HG03520 (cell line): ENCODE measurements around the gene MADCAM1.

Experiments used
- ATAC-seq: cut with Tn5 transposase; IDR thresholded peaks from one replicate; pipeline ENCODE4 v1.9.1; 2021; ENCODE audit warnings: mild to moderate bottlenecking, moderate library complexity; ENCODE audit not compliant: unreplicated experiment

The MADCAM1 gene

GRCh38 chr19:531009-531752, 34.9 kb downstream of the MADCAM1 start:
- ATAC-seq, result peak; percentile 68

DNA sequence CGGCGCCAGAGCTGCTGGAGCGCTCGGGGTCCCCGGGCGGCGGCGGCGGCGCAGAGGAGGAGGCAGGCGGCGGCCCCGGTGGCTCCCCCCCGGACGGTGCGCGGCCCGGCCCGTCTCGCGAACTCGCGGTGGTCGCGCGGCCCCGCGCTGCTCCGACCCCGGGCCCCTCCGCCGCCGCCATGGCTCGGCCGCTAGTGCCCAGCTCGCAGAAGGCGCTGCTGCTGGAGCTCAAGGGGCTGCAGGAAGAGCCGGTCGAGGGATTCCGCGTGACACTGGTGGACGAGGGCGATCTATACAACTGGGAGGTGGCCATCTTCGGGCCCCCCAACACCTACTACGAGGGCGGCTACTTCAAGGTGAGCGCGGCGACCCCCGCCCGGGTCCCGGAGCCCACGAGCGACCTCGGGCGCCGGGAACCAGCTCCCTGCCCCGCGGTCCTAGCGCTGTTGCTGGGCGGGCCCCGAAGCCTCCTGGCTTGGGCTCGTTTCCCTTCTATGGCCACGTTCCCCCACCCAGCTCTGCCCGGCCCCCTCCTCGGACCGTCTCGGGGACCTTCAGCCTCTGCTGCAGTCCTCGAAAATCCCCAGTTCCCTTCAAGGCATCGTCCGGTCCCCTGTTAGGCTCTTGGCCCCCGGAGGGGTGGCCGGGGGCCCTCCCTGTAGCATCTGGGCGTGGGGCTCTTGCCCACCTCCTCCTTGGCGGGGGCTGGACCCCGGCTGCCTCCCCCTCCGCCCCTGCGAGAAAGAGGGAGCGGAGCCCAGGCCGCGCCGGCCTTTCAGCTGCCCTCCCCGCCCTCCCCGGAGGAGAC, 35.7 kb downstream of the MADCAM1 start, which contains the start of gene CDC34:
TSS of gene CDC34 (plus strand) at position 8 of the 808 bp plus-strand sequence. CDS start at position 180, 172 bp downstream.
- peak; percentile 4 for ATAC-seq

GRCh38 chr19:532561-533363, 36.5 kb downstream of the MADCAM1 start:
- no peak for ATAC-seq

DNA sequence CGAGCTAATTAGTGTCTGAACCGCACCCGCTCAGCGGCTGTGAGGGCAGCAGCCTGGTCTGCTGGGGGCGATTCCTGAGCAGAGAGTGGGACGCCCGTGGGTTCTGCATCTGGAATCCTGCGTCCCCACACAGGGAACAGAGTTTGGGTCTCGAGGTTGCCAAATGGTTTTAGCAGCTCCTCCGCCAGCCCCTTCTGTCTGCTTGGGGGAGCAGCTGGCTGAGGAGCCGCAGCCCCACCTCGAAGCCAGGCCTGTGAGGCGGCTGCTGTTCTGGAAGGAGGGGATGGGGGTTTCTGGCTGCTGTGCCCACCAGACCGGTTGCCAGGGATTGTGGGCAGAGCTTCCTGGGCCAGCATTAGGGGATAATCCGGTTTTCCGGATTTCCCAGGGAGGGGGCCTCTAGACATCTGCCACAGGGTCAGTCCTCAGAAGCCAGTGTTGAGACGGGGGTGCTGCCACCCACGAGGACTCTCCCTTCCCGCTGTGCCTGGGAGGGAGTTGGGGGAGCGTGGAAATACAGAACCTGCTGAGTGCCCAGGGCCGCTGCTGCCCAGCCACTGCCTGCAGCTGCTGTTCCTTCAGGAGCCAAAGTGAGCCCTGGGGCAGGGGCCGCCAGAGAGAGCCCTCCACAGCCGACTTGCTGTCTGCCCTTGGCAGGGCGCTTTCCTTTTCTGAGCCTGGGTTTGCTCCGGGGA, 37.2 kb downstream of the MADCAM1 start:
- no peak for ATAC-seq

DNA sequence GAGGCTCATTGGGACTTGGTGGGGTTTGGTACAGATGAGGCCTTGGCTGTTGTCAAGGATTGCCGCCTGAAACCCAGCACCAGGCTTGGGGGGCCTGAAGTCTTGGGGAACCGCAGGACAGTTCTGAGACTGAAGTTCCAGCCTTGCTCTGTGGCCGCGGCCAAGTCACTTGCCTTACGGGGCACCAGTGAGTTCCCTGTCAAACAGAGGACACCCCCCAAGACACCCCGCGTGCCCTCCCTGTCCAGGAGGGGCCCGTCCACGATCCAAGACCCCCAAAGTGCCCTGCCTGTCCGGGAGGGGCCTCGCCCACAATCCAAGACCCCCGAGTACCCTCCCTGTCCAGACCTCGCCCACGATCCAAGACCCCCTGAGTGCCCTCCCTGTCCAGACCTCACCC, 37.8 kb downstream of the MADCAM1 start:
- ATAC-seq, result no peak

GRCh38 chr19:535017-535835, 38.9 kb downstream of the MADCAM1 start:
- no peak for ATAC-seq

DNA sequence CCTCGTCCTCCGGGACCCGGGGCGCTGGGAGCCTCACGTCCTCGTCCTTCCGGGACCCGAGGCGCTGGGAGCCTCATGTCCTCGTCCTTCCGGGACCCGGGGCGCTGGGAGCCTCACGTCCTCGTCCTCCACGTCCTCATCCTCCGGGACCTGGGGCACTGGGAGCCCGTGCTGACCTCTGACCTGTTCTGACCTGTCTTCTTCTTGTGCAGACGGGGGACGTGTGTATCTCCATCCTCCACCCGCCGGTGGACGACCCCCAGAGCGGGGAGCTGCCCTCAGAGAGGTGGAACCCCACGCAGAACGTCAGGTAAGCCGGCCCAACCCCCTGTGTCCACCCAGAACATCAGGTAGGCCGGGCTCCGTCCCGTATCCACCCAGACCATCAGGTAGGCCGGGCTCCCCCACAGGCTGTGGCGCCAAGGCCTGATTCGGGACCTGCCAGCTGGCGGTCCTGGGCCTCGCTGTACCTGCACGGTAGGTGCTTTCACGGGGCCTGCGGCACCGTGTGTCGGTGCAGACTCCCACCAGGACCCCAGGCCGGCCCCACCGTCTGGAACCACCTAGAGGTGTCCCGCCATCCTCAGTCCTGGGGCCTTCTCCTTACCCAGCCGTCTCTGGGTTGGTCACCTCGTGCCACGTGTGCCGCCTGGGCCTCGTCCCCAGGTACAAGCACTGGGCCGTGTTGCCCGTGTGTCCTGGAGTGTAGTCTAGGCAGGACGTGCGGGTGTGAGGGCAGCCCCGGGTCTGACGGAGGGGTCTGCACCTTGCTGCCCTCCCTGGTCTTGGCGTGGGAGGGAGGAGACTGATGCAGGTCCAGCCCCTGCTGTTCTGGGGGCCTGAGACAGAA, 40.0 kb downstream of the MADCAM1 start:
- no peak for ATAC-seq

DNA sequence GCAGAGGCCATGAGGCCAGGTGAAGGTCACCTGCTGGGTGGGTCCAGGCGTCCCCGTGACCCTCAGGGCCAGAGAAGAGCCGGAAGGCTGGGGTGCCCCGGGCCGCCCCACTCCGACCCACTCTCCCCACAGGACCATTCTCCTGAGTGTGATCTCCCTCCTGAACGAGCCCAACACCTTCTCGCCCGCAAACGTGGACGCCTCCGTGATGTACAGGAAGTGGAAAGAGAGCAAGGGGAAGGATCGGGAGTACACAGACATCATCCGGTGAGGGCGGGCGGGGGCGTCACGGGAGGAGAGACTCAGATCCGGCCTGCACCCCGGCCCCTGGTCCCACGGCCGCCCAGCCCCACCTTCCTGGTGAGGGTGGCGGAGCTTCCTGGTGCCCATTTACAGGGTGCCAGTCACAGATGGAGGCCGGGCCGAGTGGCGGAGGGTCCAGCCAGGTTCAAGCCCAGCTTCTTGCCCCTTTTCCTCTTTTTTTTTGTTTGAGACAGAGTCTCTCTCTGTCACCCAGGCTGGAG, 40.7 kb downstream of the MADCAM1 start:
- ATAC-seq, result no peak

- ATAC-seq, result no peak
Observed at GRCh38 chr19:538641-539428, 42.5 kb downstream of the MADCAM1 start.

DNA sequence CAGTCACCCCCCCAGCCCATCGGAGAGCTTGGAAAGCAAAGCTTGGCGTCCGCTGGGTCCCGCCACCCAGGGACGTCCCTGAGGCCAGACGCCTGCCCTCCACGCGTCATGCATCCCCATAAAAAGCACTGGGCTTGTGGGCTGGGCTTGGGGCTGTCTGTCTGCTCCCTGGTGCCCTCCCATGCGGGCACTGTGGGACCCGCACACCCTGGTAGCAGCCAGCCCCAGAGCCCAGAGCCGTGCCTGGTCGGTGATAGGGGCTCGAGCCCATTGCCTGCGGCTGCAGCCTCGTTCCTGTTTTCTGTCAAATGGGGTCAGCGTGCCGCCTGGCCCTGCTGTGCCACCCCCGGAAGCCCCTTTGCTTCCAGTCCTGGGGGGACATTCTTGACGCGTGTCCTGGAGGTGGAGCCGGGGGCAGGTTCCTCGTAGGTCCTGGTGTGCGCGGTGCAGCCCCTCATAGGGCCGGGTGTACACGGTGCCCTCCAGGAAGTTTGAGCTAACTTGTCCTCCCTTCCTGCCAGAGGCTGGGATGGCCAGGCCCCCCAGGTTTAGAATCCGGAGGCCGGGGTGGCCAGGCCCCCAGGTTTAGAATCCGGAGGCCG, 43.2 kb downstream of the MADCAM1 start:
- ATAC-seq, result no peak

DNA sequence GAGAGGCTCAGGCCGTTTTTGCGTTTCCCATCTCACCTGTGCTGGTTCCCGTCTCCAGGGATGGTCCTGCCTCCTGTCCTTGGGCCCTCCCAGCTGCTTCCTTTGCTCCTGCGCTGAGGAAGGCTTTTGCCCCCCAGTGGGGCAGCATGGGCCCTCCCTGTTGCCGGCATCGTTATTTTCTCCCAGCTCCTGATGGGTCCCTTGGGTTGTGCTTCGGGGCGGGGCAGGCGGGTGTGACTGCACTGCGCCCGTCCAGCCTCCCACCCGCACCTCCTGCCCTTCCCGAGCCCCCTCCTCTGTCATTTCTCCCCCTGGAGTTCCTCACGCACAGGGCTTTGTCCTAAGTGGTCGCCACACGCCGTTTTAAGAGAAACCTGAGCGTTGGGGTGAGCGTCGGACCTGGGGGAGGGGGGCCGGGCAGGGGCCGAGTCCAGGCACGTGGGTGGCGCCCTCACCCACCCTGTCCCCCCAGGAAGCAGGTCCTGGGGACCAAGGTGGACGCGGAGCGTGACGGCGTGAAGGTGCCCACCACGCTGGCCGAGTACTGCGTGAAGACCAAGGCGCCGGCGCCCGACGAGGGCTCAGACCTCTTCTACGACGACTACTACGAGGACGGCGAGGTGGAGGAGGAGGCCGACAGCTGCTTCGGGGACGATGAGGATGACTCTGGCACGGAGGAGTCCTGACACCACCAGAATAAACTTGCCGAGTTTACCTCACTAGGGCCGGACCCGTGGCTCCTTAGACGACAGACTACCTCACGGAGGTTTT, 44.8 kb downstream of the MADCAM1 start:
- no peak for ATAC-seq

DNA sequence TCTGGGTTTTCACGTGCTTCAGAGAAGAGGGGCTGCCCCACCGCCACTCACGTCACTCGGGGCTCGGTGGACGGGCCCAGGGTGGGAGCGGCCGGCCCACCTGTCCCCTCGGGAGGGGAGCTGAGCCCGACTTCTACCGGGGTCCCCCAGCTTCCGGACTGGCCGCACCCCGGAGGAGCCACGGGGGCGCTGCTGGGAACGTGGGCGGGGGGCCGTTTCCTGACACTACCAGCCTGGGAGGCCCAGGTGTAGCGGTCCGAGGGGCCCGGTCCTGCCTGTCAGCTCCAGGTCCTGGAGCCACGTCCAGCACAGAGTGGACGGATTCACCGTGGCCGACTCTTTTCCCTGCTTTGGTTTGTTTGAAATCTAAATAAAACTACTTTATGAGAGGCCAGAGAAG, 45.4 kb downstream of the MADCAM1 start:
- ATAC-seq, result no peak

DNA sequence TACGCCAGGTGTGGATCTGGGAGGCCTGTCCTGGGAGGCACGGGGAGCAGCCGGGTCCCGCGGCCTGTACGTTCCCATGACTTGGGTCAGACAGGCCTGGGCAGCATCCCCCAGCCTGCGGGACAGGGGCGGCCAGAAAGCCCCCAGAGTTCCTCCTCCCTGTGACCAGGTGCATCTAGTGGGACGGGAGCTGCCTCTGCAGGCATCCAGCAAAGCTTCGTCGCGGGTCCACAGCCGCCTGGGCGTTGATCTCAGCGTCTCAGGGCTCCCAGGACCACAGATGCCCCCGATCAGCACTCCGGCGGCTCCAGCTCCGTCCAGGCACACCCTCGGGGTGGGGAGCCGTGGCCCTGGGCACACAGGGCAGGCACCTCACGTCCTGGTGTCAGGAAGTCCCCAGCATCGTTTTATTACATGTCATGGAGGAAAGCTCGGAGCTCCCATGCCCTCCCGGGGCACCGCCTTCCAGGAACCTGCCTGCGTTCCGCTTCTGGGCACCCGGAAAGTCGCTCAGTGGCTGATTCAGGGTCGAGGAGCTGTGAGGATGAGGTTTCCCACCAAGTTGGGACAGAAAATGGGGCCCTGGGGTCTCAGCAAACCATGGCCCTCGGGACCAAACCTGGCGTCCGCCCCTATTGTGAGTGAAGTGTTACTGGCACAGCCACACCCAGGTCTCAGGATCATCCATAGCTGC, 46.0 kb downstream of the MADCAM1 start:
- ATAC-seq, result no peak

GRCh38 chr19:543910-544608, 47.8 kb downstream of the MADCAM1 start, which contains the start of gene GZMM:
Gene GZMM (plus strand): TSS chr19:544053. CDS start chr19:544072, 19 bp downstream.
- ATAC-seq, result no peak

- no peak for ATAC-seq
Observed at GRCh38 chr19:547117-547516, 50.8 kb downstream of the MADCAM1 start.
